Neural cell (in vitro differentiated cells): ENCODE measurements around the gene ST3GAL4. TPM values are rescaled to one million over a fixed set of nuclear protein-coding genes. Genes with fewer than 3 reads are reported as not detected.

Source experiments
- H2AFZ ChIP-seq: fragments of 200-600, 300-800 bp; sonication (generic), shearing (Covaris generic); 2 replicates; pipeline ENCODE4 v1.6.0; 2014; ENCODE audit warnings: low read depth, mild to moderate bottlenecking, antibody characterized with exemption, low read length, moderate library complexity
- H3F3A ChIP-seq: fragments of 200-600 bp; shearing (Covaris generic); 2 replicates; pipeline ENCODE4 v1.6.1; 2016; ENCODE audit warnings: mild to moderate bottlenecking, moderate library complexity, mixed read lengths, antibody characterized with exemption, low read length; ENCODE audit not compliant: insufficient read depth, poor library complexity, severe bottlenecking
- H3K27ac ChIP-seq: fragments of 200-600, 300-800 bp; sonication (generic), shearing (Covaris generic); 2 replicates; pipeline ENCODE4 v1.5.1; 2014; ENCODE audit warnings: mild to moderate bottlenecking, low read length, moderate library complexity
- H3K27me3 ChIP-seq: fragments of 300-800, 200-600 bp; sonication (generic), shearing (Covaris generic); 2 replicates; pipeline ENCODE4 v1.6.0; 2014; ENCODE audit warnings: mild to moderate bottlenecking, low read depth, low read length, moderate library complexity; ENCODE audit not compliant: insufficient read depth
- H3K36me3 ChIP-seq: fragments of 300-800, 200-600 bp; sonication (generic), shearing (Covaris generic); 2 replicates; pipeline ENCODE4 v1.5.1; 2014; ENCODE audit warnings: mild to moderate bottlenecking, antibody characterized with exemption, low read length, moderate library complexity; ENCODE audit not compliant: insufficient read depth
- H3K4me2 ChIP-seq: fragments of 300-800, 200-600 bp; sonication (generic), shearing (Covaris generic); 2 replicates; pipeline ENCODE4 v1.6.0; 2014; ENCODE audit warnings: mild to moderate bottlenecking, low read length
- H3K4me3 ChIP-seq: fragments of 300-800, 200-600 bp; sonication (generic), shearing (Covaris generic); 2 replicates; pipeline ENCODE4 v1.5.1; 2014; ENCODE audit warnings: mild to moderate bottlenecking, low read length, moderate library complexity
- H3K79me2 ChIP-seq: fragments of 200-600 bp; shearing (Covaris generic); replicated peaks from 2 replicates; pipeline ENCODE4 v1.6.0; 2014; ENCODE audit warnings: mild to moderate bottlenecking, low read length, moderate library complexity; ENCODE audit not compliant: insufficient read depth
- H3K9ac ChIP-seq: fragments of 300-800, 200-600 bp; sonication (generic), shearing (Covaris generic); 2 replicates; pipeline ENCODE4 v1.6.1; 2016; ENCODE audit warnings: mild to moderate bottlenecking, low read length, mixed read lengths
- H3K9me2 ChIP-seq: fragments of 200-600 bp; shearing (Covaris generic); 2 replicates; pipeline ENCODE4 v1.6.1; 2016; ENCODE audit warnings: mild to moderate bottlenecking, low read length, mixed read lengths; ENCODE audit not compliant: insufficient read depth
- H3K9me3 ChIP-seq: fragments of 200-600, 300-800 bp; sonication (generic), shearing (Covaris generic); 2 replicates; pipeline ENCODE4 v1.6.1; 2016; ENCODE audit warnings: mild to moderate bottlenecking, mixed run types, low read length, moderate library complexity, mixed read lengths
- H4K20me1 ChIP-seq: fragments of 200-600 bp; shearing (Covaris generic); 2 replicates; pipeline ENCODE4 v1.6.1; 2016; ENCODE audit warnings: mild to moderate bottlenecking, mixed run types; ENCODE audit not compliant: insufficient read depth
- EP300 ChIP-seq: fragments of 450-650 bp; conservative IDR thresholded peaks from 2 replicates; pipeline ENCODE4 v1.6.1; 2014; ENCODE audit warnings: antibody characterized with exemption, mild to moderate bottlenecking, moderate library complexity; ENCODE audit not compliant: poor library complexity, severe bottlenecking
- EZH2 ChIP-seq: fragments of 200-600, 300-800 bp; shearing (Covaris generic), sonication (generic); IDR thresholded peaks from 2 replicates; pipeline ENCODE4 v1.6.1; 2014; ENCODE audit warnings: antibody characterized with exemption, low read length, borderline replicate concordance, mild to moderate bottlenecking; ENCODE audit not compliant: insufficient read depth, poor library complexity, severe bottlenecking
- MXI1 ChIP-seq: fragments of 450-650 bp; conservative IDR thresholded peaks from 2 replicates; pipeline ENCODE4 v1.6.1; 2014; ENCODE audit warnings: antibody characterized with exemption, mild to moderate bottlenecking; ENCODE audit not compliant: poor library complexity, severe bottlenecking
- POLR2AphosphoS5 ChIP-seq: IDR thresholded peaks from 2 replicates; pipeline ENCODE4 v1.6.1; 2012
- RAD21 ChIP-seq: fragments of 450-650 bp; conservative IDR thresholded peaks from 2 replicates; pipeline ENCODE4 v1.6.1; 2014; ENCODE audit warnings: antibody characterized with exemption, mild to moderate bottlenecking, moderate library complexity
- REST ChIP-seq: IDR thresholded peaks from 2 replicates; pipeline ENCODE4 v1.6.1; 2012; ENCODE audit warnings: borderline replicate concordance
- SMC3 ChIP-seq: fragments of 450-650 bp; conservative IDR thresholded peaks from 2 replicates; pipeline ENCODE4 v1.6.1; 2014; ENCODE audit warnings: antibody characterized with exemption, mild to moderate bottlenecking, moderate library complexity; ENCODE audit not compliant: poor library complexity
- TAF1 ChIP-seq: IDR thresholded peaks from 2 replicates; pipeline ENCODE4 v1.6.1; 2012; ENCODE audit warnings: low read depth
- polyA plus RNA-seq: library from polyadenylated mRNA; depleted of rRNA; stranded (reverse); fragments of >200 nt; gene quantifications from 2 replicates; pipeline ENCODE4 v1.2.3, GENCODE V29; 2014
- TF ChIP-seq, protein P1 (sequence below): fragments of 450-650 bp; IDR thresholded peaks from 2 replicates; pipeline ENCODE4 v1.5.1; 2014; ENCODE audit warnings: antibody characterized with exemption, mild to moderate bottlenecking, moderate library complexity; ENCODE audit not compliant: poor library complexity, severe bottlenecking

ST3GAL4 gene
- polyA plus RNA-seq, 1 donor from 2014 or later, result 46.1 TPM

DNA sequence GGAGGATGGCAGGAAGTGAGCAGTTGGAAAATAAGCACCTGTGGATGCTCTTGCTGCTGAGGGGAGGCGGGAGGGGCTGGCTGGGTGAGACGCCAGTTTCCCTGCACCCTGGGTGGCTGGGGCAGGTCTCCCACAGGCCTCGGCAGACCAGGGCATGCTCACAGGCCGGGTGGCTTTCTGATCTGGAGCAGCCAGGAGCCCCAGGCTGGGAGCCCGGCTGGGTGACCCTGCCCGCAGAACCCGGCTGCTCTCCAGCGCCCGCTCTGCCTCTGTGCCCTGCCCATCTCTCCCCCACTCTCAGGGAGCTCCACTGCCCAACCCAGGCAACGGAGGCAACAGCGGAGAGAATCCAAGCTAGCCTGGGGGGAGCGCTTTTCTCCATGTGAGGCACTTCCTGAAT lies 27.0 kb upstream of the ST3GAL4 start:
- Histone ChIP-seq H3K36me3 (no peaks in the 10 kb centered on the region), H2AFZ (no peak overlapping the region), H3K4me3 (no peak overlapping the region), H3K27ac (no peak overlapping the region), H3K9me2 (no peaks in the 10 kb centered on the region), H3K27me3 (no peaks in the 10 kb centered on the region), H3K4me2 (no peak overlapping the region), H3K9me3 (no peaks in the 10 kb centered on the region), H3F3A (no peaks in the 10 kb centered on the region), H3K9ac (no peak overlapping the region), H3K79me2 (no peaks in the 10 kb centered on the region), H4K20me1 (no peaks in the 10 kb centered on the region)
- no peak for TF ChIP-seq RAD21
- no peak for TF ChIP-seq EP300

- no peak overlapping the region for H3K27ac ChIP-seq
- no peak overlapping the region for H3K4me3 ChIP-seq
- no peaks in the 10 kb centered on the region for H3K9me2 ChIP-seq
- H3K27me3 ChIP-seq, result no peaks in the 10 kb centered on the region
- no peak overlapping the region for H3K4me2 ChIP-seq
- H3K9me3 ChIP-seq, result no peaks in the 10 kb centered on the region
- no peaks in the 10 kb centered on the region for H3K79me2 ChIP-seq
- no peak overlapping the region for H2AFZ ChIP-seq
- no peak overlapping the region for H3K9ac ChIP-seq
- H3F3A ChIP-seq, result no peaks in the 10 kb centered on the region
- H3K36me3 ChIP-seq, result no peaks in the 10 kb centered on the region
- H4K20me1 ChIP-seq, result no peaks in the 10 kb centered on the region
- TF ChIP-seq RAD21 (no peak), POLR2AphosphoS5 (no peak), MXI1 (no peak), TAF1 (no peak), EP300 (no peak), SMC3 (no peak), REST (no peak), EZH2 (no peak)
- TF ChIP-seq, protein P1, sequence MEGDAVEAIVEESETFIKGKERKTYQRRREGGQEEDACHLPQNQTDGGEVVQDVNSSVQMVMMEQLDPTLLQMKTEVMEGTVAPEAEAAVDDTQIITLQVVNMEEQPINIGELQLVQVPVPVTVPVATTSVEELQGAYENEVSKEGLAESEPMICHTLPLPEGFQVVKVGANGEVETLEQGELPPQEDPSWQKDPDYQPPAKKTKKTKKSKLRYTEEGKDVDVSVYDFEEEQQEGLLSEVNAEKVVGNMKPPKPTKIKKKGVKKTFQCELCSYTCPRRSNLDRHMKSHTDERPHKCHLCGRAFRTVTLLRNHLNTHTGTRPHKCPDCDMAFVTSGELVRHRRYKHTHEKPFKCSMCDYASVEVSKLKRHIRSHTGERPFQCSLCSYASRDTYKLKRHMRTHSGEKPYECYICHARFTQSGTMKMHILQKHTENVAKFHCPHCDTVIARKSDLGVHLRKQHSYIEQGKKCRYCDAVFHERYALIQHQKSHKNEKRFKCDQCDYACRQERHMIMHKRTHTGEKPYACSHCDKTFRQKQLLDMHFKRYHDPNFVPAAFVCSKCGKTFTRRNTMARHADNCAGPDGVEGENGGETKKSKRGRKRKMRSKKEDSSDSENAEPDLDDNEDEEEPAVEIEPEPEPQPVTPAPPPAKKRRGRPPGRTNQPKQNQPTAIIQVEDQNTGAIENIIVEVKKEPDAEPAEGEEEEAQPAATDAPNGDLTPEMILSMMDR, result no peak
Measured at GRCh38 chr11:126328938-126329643, 26.4 kb upstream of the ST3GAL4 start.
